Right lobe of liver (tissue), 4 donors: ENCODE results near the gene PIWIL4.

Source experiments
- CTCF ChIP-seq, 4 donors: fragments of 200-600 bp in 3 of 4; fragments of 450-650 bp in 1 of 4; IDR thresholded peaks; one replicate each; pipeline versions ENCODE4 v1.5.1 to v1.8.0; 2016 to 2022; ENCODE audit warnings: antibody characterized with exemption in 4 of 4, mild to moderate bottlenecking in 2 of 4
- POLR2A ChIP-seq: fragments of 450-650 bp; IDR thresholded peaks from one replicate; pipeline ENCODE4 v1.6.1; 2017; ENCODE audit warnings: antibody characterized with exemption, mild to moderate bottlenecking
- donor health status: DM: no; HTN: no; CAD: no.
- donor health status: DM: no; HTN: no; CAD: no.
- donor health status: DM: no; HTN: yes; CAD: no.

DNA sequence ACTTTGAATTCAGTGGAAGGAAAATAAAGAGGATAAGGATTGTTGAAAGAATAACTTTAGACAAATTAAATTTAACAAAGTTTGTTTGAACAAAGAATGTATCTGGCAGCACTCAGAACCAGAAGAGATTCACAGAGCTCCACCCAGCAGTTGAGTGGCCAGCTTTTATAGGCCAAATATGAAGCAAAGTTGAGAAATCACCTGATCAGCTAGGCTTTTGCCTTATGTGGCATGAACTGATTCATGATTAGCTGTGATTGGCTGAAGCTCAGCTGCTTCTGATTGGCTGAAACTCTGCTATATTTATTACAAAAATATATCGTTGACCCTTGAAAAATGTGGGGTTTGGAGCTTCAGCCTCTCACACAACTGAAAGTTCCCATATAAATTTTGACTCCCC, 62.6 kb downstream of the PIWIL4 start:
- TF ChIP-seq CTCF (IDR thresholded peaks at IDR 0.05) (no peak), POLR2A (no peak)
